Activated CD4-positive, alpha-beta memory T cell treated with anti-CD3 and anti-CD28 coated beads, Interleukin-2, amount 10 ng/mL, durations not matched to agents 7 days and 5 days (primary cell): ENCODE data around the gene GRK3. TPM values are rescaled to one million over a fixed set of nuclear protein-coding genes. Genes with fewer than 3 reads are reported as not detected.

Source experiments
- CTCF ChIA-PET: fragments of 350-600 bp; sonication (Branson Sonifier 250); formaldehyde crosslinking; loops from one replicate; lab custom pipeline; 2021; ENCODE audit warnings: antibody characterized with exemption, inconsistent platforms; lab: Charles Lee
- POLR2A ChIA-PET: fragments of 350-600 bp; sonication (Branson Sonifier 250); formaldehyde crosslinking; loops from one replicate; lab custom pipeline; 2021; ENCODE audit warnings: antibody characterized with exemption; lab: Charles Lee
- DNase-seq: peaks from one replicate; pipeline ENCODE4 v3.0.0-alpha.2; 2020
- H3K27ac Mint-ChIP-seq: one replicate; pipeline ENCODE4 v1.8.0; 2021; ENCODE audit warnings: mild to moderate bottlenecking, mixed read lengths
- H3K27me3 Mint-ChIP-seq: one replicate; pipeline ENCODE4 v1.8.0; 2021; ENCODE audit warnings: mixed read lengths
- H3K36me3 Mint-ChIP-seq: one replicate; pipeline ENCODE4 v1.8.0; 2021; ENCODE audit warnings: low read depth, mixed read lengths
- H3K4me1 Mint-ChIP-seq: one replicate; pipeline ENCODE4 v1.8.0; 2021; ENCODE audit warnings: mixed read lengths
- H3K4me3 Mint-ChIP-seq: one replicate; pipeline ENCODE4 v1.8.0; 2021; ENCODE audit warnings: mild to moderate bottlenecking, mixed read lengths
- H3K9me3 Mint-ChIP-seq: one replicate; pipeline ENCODE4 v1.8.0; 2021; ENCODE audit warnings: mixed read lengths
- total RNA-seq, 2 experiments: library from RNA; stranded (reverse); gene quantifications; one replicate each; pipeline ENCODE4 v1.2.3, GENCODE V29; 2021

The GRK3 gene
- total RNA-seq, 2 experiments from 2014 or later = 24.1 to 25.5 TPM

DNA sequence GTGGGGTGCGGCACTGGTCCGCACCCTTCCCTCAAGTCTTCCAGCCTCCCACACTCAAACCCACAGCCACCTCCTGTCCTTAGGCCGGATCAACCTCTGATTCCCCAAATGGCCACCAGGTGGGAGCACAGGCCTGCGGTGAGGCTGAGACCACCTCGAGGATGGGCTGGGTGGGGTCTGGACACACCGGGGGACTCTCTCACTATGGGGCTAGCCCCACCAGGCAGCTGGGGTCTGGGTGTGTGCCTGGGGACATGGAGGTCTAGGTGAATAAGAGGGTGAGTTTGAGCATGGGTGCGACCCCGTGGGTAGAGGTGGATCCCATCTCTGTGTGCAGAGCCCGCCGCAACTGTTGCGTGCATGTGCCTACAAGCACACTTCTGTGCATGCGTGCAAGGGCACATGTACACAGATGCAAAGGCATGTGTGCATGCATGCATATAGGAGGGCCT is 210.1 kb downstream of the GRK3 start:
- DNase-seq = no peak
- Mint-ChIP-seq H3K4me3 (no peak overlapping the region), H3K27ac (no peak overlapping the region), H3K36me3 (peaks cover 14% of the 10 kb centered on the region), H3K4me1 (peaks cover 21% of the 10 kb centered on the region), H3K27me3 (peaks cover 6% of the 10 kb centered on the region), H3K9me3 (no peaks in the 10 kb centered on the region)
- CTCF ChIA-PET = interaction anchor here (1.9 to 4.7 kb wide), 2 partner anchors 45 to 312 kb away, joined by 7 to 53 read pairs; no protein-coding TSS in a partner anchor
- POLR2A ChIA-PET = no interaction called here

DNA sequence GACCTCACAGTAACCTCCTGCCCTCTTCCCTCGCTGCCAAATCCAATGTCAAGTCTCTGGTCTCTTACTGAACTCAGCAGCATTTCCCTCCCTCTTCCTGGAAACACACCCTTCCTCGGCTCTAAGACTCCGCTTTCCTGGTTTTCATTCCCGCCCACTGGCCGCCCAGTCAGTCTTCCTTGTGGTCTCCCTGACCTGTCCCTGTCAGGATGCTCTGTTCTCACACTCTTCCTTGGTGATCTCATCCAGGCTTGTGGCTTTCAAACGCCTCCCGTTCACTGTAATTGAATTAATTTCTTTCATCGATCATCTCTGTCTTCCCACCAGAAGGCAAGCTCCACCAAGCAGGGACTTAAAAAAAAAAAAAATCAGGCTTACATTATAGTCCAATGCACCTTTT is 211.1 kb downstream of the GRK3 start:
- H3K36me3 Mint-ChIP-seq = peaks cover 5% of the 10 kb centered on the region
- H3K4me1 Mint-ChIP-seq = peaks cover 16% of the 10 kb centered on the region
- POLR2A ChIA-PET = no interaction called here
- peaks cover 6% of the 10 kb centered on the region for H3K27me3 Mint-ChIP-seq
- CTCF ChIA-PET = no interaction called here
- DNase-seq = no peak
- no peaks in the 10 kb centered on the region for H3K9me3 Mint-ChIP-seq
- no peak overlapping the region for H3K27ac Mint-ChIP-seq
- H3K4me3 Mint-ChIP-seq = no peak overlapping the region

DNA sequence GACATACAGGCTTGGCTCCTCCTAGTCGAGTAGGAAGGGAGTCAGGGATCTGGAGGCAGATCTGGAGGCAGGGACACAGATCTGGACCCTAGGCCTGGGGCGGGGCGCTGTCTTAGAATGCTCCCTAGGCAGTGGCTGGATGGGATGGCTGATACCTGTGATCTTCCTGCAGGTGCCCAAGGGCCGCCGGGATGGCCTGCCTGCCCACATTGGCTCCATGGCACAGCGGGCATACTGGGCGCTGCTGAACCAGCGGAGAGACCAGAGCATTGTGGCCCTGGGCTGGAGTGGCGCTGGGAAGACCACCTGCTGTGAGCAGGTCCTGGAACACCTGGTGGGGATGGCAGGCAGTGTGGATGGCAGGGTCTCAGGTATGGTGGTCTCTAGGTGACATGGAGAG is 212.9 kb downstream of the GRK3 start:
- Mint-ChIP-seq H3K4me3 (no peak overlapping the region), H3K27me3 (peaks cover 7% of the 10 kb centered on the region), H3K9me3 (peaks cover 2% of the 10 kb centered on the region), H3K27ac (no peak overlapping the region), H3K4me1 (peaks cover 12% of the 10 kb centered on the region), H3K36me3 (no peaks in the 10 kb centered on the region)
- ChIA-PET POLR2A (no interaction called here), CTCF (no interaction called here)
- no peak for DNase-seq

DNA sequence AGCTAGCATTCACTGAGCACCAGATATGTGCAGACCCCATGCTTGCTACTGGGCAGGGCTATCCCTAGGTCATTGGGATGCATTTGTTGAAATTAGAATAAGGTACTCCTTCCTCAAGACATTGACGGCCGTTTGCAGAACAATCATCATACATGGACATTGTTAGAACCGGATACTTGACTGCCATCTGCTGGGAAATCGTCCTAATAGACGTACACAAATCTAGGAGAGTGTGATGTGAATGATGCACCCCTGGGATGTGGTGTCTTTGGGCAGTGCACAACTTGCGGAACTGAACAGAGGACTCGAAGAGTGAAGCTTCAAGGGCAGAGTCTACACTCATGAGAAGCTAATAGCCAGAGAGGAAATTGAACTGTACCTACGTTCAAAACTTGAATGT is 213.4 kb downstream of the GRK3 start:
- Mint-ChIP-seq H3K4me3 (no peak overlapping the region), H3K4me1 (peaks cover 7% of the 10 kb centered on the region), H3K9me3 (peaks cover 2% of the 10 kb centered on the region), H3K27me3 (peaks cover 8% of the 10 kb centered on the region), H3K27ac (no peak overlapping the region), H3K36me3 (no peaks in the 10 kb centered on the region)
- CTCF ChIA-PET = interaction anchor here (1.5 kb wide), 1 partner anchor 315 kb away, joined by 6 read pairs; no protein-coding TSS in a partner anchor
- DNase-seq = peak; percentile 39
- POLR2A ChIA-PET = no interaction called here

Other genes starting within 250 kb of the GRK3 start
- 1 to 10 TPM; 1.6 to 2.0 TPM for gene MYO18B, start 177.5 kb downstream of the GRK3 start, total RNA-seq